ENCODE results near the gene CYSRT1.
"Not testable (repeated sequence)": the region's sequence is repeated elsewhere in the genome, so short reads cannot be mapped to it uniquely, and the experiment has no call there.

DNA sequence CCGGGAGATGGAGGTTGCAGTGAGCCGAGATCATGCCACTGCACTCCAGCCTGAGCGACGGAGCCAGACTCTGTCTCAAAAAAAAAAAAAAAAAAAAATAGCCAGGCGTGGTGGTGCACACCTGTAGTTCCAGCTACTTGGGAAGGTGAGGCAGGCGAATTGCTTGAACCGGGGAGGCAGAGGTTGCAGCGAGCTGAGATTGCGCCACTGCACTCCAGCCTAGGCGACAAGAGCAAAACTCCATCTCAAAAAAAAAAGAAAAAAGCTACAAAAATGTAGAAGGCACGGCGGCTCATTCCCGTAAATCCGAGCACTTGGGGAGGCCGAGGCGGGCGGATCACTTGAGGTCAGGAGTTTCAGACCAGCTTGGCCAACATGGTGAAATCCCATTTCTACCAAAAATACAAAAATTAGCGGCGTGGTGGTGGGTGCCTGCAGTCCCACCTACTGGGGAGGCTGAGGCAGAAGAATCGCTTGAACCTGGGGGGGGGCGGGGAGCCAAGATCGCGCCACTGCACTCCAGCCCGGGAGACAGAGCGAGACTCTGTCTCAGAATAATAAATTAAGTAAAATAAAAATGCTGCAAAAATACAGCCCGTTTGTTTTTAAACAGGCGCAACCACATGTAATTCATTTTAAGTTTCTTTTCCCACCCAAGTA lies 14.7 kb downstream of the CYSRT1 start:
- TF ChIP-seq, protein P1, sequence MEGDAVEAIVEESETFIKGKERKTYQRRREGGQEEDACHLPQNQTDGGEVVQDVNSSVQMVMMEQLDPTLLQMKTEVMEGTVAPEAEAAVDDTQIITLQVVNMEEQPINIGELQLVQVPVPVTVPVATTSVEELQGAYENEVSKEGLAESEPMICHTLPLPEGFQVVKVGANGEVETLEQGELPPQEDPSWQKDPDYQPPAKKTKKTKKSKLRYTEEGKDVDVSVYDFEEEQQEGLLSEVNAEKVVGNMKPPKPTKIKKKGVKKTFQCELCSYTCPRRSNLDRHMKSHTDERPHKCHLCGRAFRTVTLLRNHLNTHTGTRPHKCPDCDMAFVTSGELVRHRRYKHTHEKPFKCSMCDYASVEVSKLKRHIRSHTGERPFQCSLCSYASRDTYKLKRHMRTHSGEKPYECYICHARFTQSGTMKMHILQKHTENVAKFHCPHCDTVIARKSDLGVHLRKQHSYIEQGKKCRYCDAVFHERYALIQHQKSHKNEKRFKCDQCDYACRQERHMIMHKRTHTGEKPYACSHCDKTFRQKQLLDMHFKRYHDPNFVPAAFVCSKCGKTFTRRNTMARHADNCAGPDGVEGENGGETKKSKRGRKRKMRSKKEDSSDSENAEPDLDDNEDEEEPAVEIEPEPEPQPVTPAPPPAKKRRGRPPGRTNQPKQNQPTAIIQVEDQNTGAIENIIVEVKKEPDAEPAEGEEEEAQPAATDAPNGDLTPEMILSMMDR (IDR thresholded peaks at IDR 0.05 in 8 of 11, conservative IDR thresholded peaks at IDR 0.05 in 3 of 11) = not testable (repeated sequence)
- TF ChIP-seq POLR2AphosphoS5 (IDR thresholded peaks at IDR 0.05) = not testable (repeated sequence)

All from spleen (tissue), 7 donors.